Measurements from ENCODE around the gene RHEX. TPM values are rescaled to one million over a fixed set of nuclear protein-coding genes. Genes with fewer than 3 reads are reported as not detected.

RHEX gene
- polyA plus RNA-seq, 3 donors, result not detected

DNA sequence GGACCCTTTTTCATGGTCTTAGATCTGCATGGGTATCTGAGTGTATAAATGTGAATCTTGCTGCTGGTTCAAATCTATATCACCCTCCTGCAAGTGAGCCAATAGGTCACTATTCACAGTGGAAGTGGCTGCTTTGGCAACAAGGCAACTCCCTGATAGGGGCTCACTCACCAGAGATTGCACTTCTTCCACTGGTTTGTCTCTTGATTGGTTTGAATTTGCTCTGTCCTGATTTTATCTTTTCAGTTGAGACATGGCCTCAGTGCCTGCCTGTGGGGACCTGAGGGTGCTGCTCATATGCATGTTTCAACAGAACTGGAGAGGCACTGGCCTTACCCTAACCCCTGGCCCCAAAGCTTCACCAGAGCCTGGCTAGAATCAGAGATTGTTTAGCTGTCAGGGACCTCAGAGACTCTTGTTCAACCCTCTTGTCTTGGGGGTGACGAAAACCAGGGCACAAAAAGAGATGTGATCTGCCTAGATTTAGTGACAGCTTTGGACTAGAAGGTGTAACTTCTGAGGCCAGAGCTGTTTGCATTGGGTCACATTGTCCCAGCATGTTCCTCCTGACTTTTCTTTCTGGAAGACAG lies 47.3 kb downstream of the RHEX start:
- H3K9me3 ChIP-seq (replicated peaks in 1 of 2; ENCODE audit: control insufficient read depth in 1 of 2, insufficient read depth in 1 of 2, low read length in 2 of 2), result no peaks in the 10 kb centered on the region
- no peaks in the 10 kb centered on the region for H3K36me3 ChIP-seq (replicated peaks in 1 of 2; ENCODE audit: control insufficient read depth in 1 of 2, insufficient read depth in 2 of 2, low read length in 2 of 2)
- no peak for DNase-seq
- no peaks in the 10 kb centered on the region for H3K9me3 Mint-ChIP-seq
- H3K79me2 ChIP-seq (ENCODE audit: insufficient read depth, low read length), result no peaks in the 10 kb centered on the region
- H3K4me1 ChIP-seq (ENCODE audit: control insufficient read depth in 1 of 2, insufficient read depth in 2 of 2, low read length in 2 of 2), result peaks cover 63 to 67% of the 10 kb centered on the region in 2 donors
- peaks cover 72% of the 10 kb centered on the region for H3K4me1 Mint-ChIP-seq
- H3K9ac ChIP-seq (ENCODE audit: insufficient read depth, low read length, poor library complexity, severe bottlenecking), result no peak overlapping the region
- no CpG with 5 or more reads among the region's 1 CpG for WGBS (ENCODE audit: insufficient coverage)
- H3K36me3 Mint-ChIP-seq, result peaks cover 5 to 16% of the 10 kb centered on the region in 2 donors
- H3K27ac ChIP-seq (ENCODE audit: low read depth in 1 of 2, low read length in 2 of 2), result no peak overlapping the region
- no peak overlapping the region for H2AFZ ChIP-seq (ENCODE audit: insufficient read depth, low read depth, low read length, poor library complexity, severe bottlenecking)
- H3K4me2 ChIP-seq (replicated peaks; ENCODE audit: extremely low read depth, low read length, poor library complexity, severe bottlenecking), result peak overlapping the region; percentile 73
- H3K27ac Mint-ChIP-seq, result peak overlapping the region in 1 of 7 donors; percentile 20
- H4K20me1 ChIP-seq (ENCODE audit: insufficient read depth, low read length), result no peaks in the 10 kb centered on the region
- peaks cover 7 to 11% (median 10%) of the 10 kb centered on the region in 3 donors for H3K27me3 Mint-ChIP-seq (ENCODE audit: low read depth in 3 of 3)
- peak overlapping the region in 1 of 3 experiments; percentile 64 for H3K4me3 ChIP-seq (replicated peaks in 1 of 3; ENCODE audit: low read depth in 2 of 3, low read length in 3 of 3)
- no peaks in the 10 kb centered on the region for H3K27me3 ChIP-seq (ENCODE audit: control insufficient read depth in 2 of 2, insufficient read depth in 2 of 2, low read length in 2 of 2)
- intact Hi-C loops (cut with micrococcal nuclease), result no loop called here
- TF ChIP-seq, protein P1, sequence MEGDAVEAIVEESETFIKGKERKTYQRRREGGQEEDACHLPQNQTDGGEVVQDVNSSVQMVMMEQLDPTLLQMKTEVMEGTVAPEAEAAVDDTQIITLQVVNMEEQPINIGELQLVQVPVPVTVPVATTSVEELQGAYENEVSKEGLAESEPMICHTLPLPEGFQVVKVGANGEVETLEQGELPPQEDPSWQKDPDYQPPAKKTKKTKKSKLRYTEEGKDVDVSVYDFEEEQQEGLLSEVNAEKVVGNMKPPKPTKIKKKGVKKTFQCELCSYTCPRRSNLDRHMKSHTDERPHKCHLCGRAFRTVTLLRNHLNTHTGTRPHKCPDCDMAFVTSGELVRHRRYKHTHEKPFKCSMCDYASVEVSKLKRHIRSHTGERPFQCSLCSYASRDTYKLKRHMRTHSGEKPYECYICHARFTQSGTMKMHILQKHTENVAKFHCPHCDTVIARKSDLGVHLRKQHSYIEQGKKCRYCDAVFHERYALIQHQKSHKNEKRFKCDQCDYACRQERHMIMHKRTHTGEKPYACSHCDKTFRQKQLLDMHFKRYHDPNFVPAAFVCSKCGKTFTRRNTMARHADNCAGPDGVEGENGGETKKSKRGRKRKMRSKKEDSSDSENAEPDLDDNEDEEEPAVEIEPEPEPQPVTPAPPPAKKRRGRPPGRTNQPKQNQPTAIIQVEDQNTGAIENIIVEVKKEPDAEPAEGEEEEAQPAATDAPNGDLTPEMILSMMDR (IDR thresholded peaks at IDR 0.05), result no peak
- peak overlapping the region in 1 of 2 donors; percentile 72 for H3K4me3 Mint-ChIP-seq

DNA sequence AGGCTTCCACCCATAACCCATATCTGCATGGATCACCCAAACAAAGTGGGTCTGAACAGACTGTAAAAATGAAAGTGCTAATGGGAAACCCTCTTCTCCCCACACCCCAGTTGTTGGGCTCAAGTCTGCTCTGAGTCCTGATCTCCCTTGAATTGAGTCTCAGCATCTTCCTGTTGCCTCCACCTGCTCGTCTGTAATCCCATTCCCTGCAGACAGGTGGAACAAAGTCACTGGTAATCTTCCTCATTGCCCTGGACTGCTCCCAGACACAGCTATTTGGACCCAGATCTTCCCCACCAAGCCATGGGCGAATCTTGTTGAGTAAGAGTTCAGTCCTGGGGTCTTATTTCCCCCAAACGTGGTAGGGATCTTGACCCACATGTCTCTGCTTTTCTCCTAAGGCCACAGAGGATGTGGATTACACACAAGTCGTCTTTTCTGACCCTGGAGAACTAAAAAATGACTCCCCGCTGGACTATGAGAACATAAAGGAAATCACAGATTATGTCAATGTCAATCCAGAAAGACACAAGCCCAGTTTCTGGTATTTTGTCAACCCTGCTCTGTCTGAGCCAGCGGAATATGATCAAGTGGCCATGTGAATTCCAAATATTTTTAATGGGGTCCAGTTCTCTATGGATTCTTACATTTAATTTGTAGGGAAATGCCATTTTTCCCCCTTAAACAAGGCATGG lies 48.5 kb downstream of the RHEX start:
- intact Hi-C loops (cut with micrococcal nuclease), result no loop called here
- H3K4me3 Mint-ChIP-seq, result peak overlapping the region; percentile 34 to 77
- peak overlapping the region; percentile 73 for H3K4me2 ChIP-seq (replicated peaks; ENCODE audit: extremely low read depth, low read length, poor library complexity, severe bottlenecking)
- H3K36me3 ChIP-seq (replicated peaks in 1 of 2; ENCODE audit: control insufficient read depth in 1 of 2, insufficient read depth in 2 of 2, low read length in 2 of 2), result no peaks in the 10 kb centered on the region
- H3K4me1 ChIP-seq (ENCODE audit: control insufficient read depth in 1 of 2, insufficient read depth in 2 of 2, low read length in 2 of 2), result peaks cover 66 to 67% of the 10 kb centered on the region in 2 donors
- peaks cover 5 to 16% of the 10 kb centered on the region in 2 donors for H3K36me3 Mint-ChIP-seq
- H3K27ac Mint-ChIP-seq, result peak overlapping the region; percentile 23 to 92 (median 85)
- no peaks in the 10 kb centered on the region for H3K9me3 ChIP-seq (replicated peaks in 1 of 2; ENCODE audit: control insufficient read depth in 1 of 2, insufficient read depth in 1 of 2, low read length in 2 of 2)
- H3K27ac ChIP-seq (ENCODE audit: low read depth in 1 of 2, low read length in 2 of 2), result peak overlapping the region in 1 of 2 donors; percentile 55
- TF ChIP-seq, protein P1 (IDR thresholded peaks at IDR 0.05), result no peak
- DNase-seq, result peak in 1 of 3 donors; percentile 49
- H3K4me1 Mint-ChIP-seq, result peaks cover 76% of the 10 kb centered on the region
- no peaks in the 10 kb centered on the region for H4K20me1 ChIP-seq (ENCODE audit: insufficient read depth, low read length)
- no peaks in the 10 kb centered on the region for H3K27me3 ChIP-seq (ENCODE audit: control insufficient read depth in 2 of 2, insufficient read depth in 2 of 2, low read length in 2 of 2)
- H3K79me2 ChIP-seq (ENCODE audit: insufficient read depth, low read length), result no peaks in the 10 kb centered on the region
- H3K4me3 ChIP-seq (replicated peaks in 1 of 3; ENCODE audit: low read depth in 2 of 3, low read length in 3 of 3), result peak overlapping the region in 1 of 3 experiments; percentile 64
- H2AFZ ChIP-seq (ENCODE audit: insufficient read depth, low read depth, low read length, poor library complexity, severe bottlenecking), result no peak overlapping the region
- no peaks in the 10 kb centered on the region for H3K9me3 Mint-ChIP-seq
- H3K9ac ChIP-seq (ENCODE audit: insufficient read depth, low read length, poor library complexity, severe bottlenecking), result no peak overlapping the region
- 15% methylated on average over 2 of the region's 6 CpGs for WGBS (ENCODE audit: insufficient coverage)
- H3K27me3 Mint-ChIP-seq (ENCODE audit: low read depth in 3 of 3), result peaks cover 6 to 10% (median 7%) of the 10 kb centered on the region in 3 donors
